NCI-H2107 (cell line): Measurements from ENCODE around the gene ADAM30.
"Not testable (repeated sequence)": the region's sequence is repeated elsewhere in the genome, so short reads cannot be mapped to it uniquely, and the experiment has no call there.

Source experiments
- DNase-seq: peaks from one replicate; lab custom pipeline; 2025; lab: John Stamatoyannopoulos, UW

ADAM30 gene

DNA sequence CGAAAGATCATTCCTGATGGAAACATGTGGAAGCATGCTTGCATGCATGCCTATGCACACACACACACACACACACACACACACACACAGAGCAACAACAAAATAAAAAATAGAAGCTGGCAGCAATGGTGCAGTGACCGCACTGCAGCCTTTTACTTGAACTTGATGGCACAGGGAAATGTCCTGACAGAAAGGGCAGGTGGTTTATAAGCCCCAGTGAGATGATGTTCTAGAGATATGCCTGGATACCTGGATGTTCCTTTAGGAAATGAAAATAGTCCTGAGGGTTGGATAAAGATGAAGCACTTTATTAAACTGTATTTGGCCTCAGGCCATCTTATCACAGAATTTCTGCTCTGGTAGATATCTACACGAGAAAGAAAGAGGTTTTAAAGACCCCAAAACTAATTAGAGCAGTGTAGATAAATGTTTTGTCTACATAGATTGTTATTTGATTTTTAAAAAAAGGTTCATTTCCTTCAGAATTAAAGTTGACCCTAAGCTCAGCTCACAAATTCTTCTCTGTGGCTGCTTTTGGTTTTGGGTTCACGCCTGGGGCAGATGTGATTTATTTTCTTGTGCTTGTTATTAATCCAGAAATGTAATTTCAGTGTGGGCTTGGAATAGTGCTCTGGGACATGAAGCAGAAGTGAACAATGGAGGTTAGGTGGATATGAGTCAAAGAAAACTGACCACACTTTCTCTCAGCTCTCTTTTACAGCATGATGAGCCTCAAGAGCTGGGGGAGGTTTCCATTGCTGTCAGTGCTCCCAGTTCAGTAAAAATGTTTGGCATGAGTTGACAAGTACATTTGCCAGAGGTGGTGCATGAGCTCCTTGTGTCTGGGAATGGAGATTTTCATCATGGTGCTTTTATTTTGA is 22.9 kb downstream of the ADAM30 start:
- no peak for DNase-seq

DNA sequence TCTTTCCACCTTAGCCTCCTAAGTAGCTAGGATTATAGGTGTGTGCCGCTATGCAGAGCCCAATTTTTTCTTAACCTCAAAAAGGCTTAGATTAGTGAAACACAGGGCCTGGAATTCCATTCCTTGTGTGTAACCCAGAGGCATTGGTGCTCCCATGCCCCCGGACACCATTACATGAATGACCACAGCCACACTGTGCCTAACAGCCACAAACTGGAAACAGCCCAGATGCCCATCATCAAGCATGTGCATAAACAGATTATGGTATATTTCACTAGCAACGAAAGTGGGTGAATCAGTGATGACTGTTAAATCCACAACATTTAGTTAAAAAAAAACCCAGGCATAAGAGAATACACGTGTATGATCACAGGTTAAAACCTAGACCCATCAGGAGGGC is 24.4 kb downstream of the ADAM30 start:
- no peak for DNase-seq

DNA sequence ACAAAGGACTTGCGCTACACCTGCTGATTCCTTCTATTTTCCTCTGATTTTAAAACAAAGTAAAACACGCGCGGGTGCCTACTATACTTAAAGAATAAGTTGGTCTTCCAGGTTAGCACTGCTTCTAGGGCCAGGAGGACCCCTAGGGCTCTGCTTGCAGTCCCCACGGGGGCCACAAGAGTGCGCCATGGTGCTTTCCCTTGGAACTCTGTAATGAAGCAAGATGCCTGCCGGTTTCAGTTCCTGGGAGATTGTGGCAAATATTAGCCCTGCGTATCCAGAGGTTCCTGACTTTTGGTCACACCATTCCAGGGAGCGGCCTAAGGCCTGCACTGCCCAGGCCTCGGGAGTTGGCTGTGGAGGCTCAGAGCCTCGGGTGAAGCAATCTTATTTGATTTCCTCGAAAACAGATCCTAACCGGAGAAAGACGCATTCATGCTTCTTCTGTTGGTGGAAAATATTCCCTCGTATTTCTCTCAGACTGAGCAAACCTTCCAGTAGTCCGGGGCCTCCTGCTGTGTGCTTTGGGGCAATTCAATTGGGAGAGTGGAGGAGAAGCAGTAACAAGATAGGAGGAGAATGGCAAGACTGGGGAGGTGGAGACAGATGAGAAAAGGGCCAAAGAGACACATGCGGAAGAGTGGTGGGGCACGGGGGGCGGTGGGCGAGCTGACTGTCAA is 25.3 kb downstream of the ADAM30 start:
- peak; percentile 66 for DNase-seq

GRCh38 chr1:119869995-119870394 is 26.3 kb downstream of the ADAM30 start:
- no peak for DNase-seq

DNA sequence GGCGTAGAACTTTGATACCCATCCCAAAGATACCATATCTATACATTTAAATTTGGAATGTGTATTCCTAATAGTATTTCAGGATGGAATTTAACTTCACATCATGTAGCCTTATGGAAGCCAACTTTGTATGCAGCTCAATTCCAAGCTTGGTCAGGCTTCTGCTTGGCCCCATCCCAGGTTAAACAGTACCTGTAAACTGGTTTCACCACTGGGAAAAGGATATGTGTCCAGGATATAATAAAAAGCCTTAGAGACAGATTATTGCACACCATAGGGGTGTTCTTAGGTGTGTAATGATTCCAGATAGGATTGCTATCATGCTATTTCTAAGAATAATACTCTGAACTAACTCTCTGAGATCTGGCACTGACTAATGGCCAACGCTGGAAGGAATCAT is 28.1 kb downstream of the ADAM30 start:
- no peak for DNase-seq

DNA sequence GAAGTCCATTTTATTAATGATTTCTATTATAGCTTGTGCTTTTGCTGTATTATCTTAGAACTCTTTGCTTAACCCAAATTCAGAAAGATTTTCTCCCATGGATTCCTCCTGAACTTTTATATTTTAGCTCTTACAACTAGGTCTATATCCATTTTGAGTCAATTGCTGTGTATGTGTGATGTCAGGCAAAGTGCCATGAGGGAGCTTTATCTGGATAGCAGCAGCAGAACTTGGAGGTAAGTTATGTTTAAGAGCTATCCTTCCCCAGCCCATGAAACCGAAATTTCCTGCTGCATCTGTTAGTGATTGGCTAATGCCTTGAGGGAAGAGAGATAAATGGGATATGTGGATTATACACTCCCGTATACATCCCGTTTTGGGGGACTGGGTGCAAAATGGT is 29.9 kb downstream of the ADAM30 start:
- no peak for DNase-seq

DNA sequence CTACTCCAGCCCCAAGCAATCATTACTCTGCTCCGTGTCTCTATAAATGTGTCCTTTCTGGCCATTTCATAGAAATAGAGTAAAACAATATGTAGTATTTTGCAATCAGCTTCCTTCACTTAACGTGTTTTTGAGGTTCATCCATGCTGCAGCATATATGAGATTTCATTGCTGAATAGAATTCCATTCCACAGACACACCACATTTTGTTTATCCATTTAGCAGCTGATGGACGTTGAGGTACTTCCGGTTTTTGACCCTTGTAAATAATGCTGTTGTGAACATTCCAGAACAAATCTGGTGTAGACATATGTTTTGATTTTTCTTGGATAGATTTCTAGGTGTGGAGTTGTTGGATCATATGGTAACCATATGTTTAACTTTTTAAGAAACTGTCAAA is 30.7 kb downstream of the ADAM30 start:
- DNase-seq = no peak

DNA sequence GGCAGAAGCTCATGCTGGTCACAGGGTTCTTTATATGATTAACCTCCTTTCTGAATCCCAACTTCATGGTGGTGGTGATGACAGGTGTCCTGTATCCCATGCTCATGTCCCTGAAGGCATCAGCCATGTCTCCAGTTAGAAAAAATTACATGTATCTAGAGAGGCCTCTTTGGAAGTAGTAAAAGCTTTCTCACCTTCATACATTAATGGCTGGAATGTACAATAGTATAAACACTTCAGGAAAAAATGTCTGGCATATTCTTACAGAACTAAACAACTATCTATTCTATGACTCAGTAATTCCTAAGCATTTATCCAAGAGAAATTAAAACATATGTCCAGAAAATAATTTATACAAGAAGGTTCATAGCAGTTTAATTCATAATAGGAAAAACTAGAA is 34.0 kb downstream of the ADAM30 start:
- DNase-seq = no peak

- DNase-seq = no peak
Measured at GRCh38 chr1:119861547-119861946, 34.8 kb downstream of the ADAM30 start.

DNA sequence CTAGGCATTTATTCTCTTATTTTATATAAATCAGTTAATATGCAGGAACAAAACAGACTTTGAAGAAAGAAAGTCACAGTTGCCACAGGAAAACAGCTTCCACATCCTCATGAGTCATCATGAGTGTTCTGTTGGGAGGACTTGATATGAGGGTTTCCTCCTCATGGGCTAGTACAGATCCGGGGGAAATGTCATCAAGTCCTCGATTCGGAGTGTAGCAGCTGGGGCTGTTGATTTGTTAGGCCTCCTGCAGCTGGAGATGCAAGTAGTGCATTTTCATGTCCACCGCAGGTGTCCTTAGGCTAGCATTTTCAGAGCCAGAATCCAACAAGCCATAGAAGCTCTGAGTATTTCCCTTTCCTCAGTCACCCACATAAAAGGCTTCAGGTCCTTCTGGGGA is 36.7 kb downstream of the ADAM30 start:
- DNase-seq = no peak

DNA sequence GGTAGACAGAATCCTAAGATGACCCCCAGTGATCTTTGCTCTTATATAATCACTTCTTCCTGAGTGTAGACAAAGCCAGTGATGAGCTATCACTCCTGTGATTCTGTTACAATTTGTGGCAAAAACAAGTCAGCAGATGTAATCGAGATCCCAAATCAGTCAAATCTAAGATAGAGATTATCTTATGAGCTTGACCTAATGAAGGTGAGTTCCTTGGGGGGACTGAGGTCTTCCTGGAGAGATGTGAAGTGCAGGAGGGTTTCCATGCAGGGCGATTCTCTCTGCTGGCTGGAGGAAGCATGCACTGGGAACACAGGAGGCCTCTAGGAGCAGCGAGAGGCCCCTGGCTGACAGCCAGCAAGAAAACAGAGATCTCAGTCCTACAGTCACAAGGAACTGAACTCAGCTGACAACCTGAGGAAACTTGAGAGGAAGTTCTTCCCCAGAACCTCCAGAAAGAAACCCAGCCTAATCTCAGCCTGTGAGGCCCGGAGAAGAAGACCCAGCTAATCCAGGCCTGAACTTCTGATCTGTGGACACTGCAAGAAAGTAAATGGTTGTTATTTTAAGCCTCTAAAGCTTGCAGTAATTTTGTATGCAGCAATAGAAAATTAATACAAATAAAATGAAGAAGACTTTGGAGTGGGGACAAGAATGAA is 37.6 kb downstream of the ADAM30 start:
- not testable (repeated sequence) for DNase-seq

DNA sequence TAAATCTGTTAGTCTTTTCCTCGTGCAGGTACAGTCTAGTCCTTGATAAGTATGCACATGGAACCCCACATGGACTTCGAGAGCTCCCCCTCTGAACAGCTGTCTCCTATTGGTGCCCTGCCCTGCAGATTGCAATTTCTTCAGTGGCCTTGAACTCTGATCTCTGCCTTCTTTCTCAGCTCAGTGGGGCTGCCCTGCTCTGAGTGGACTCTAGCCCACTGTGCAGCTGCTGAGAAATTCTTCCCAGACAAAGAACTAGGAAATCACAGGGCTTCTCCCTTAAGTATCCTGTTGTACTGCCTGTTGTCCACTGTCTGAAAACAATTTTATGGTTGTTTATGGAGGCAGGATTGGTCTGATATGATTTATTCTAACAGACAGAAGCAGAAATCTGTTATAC is 38.2 kb downstream of the ADAM30 start:
- no peak for DNase-seq

DNA sequence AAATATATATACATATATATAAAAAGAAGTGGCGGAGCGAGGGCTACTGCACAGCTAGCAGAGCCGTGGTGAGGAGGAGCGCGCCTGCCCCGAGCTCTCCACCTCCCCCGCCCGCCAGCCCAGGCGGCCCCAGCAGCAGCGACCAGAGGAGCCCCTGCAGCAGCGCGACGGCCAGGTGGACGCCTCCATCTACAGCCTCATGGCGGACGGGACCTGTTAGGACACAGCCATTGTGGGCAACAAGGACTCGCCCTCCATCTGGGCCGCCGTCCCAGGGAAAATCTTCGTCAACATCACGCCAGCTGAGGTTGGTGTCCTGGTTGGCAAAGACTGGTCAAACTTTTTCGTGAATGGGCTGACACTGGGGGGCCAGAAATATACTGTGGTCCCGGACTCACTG is 43.2 kb downstream of the ADAM30 start:
- DNase-seq = no peak

GRCh38 chr1:119844206-119844605 is 52.1 kb downstream of the ADAM30 start:
- not testable (repeated sequence) for DNase-seq
